Hindlimb muscle (tissue), 1 donor: ENCODE measurements around the gene TTC23. TPM values are rescaled to one million over a fixed set of nuclear protein-coding genes. Genes with fewer than 3 reads are reported as not detected.

Experiments
- DNase-seq: peaks from one replicate; pipeline ENCODE4 v3.0.0-alpha.2; 2013
- polyA plus RNA-seq: library from polyadenylated mRNA; unstranded; fragments of 120-200 nt; gene quantifications from one replicate; pipeline ENCODE4 v1.2.1, GENCODE V29; 2013; ENCODE audit not compliant: insufficient read length

The TTC23 gene
- polyA plus RNA-seq, 1 donor = 19.3 TPM

- DNase-seq = no peak
Measured at GRCh38 chr15:99164119-99164518, 85.3 kb downstream of the TTC23 start.

GRCh38 chr15:99163271-99164062 is 85.9 kb downstream of the TTC23 start:
- no peak for DNase-seq

- DNase-seq = no peak
Measured at GRCh38 chr15:99158626-99159412, 90.6 kb downstream of the TTC23 start.

GRCh38 chr15:99157456-99157855 is 91.9 kb downstream of the TTC23 start:
- DNase-seq = no peak

- DNase-seq = no peak
Measured at GRCh38 chr15:99155961-99156443, 93.4 kb downstream of the TTC23 start.

GRCh38 chr15:99154271-99154670 is 95.1 kb downstream of the TTC23 start:
- DNase-seq = no peak

- no peak for DNase-seq
Measured at GRCh38 chr15:99153026-99153535, 96.3 kb downstream of the TTC23 start.

- no peak for DNase-seq
Measured at GRCh38 chr15:99151156-99151555, 98.2 kb downstream of the TTC23 start.

GRCh38 chr15:99149366-99149765 is 100.0 kb downstream of the TTC23 start:
- no peak for DNase-seq

GRCh38 chr15:99148851-99149276 is 100.5 kb downstream of the TTC23 start:
- DNase-seq = no peak

GRCh38 chr15:99146661-99147060 is 102.7 kb downstream of the TTC23 start:
- DNase-seq = no peak

- DNase-seq = no peak
Measured at GRCh38 chr15:99145778-99146177, 103.6 kb downstream of the TTC23 start.

GRCh38 chr15:99145005-99145404 is 104.4 kb downstream of the TTC23 start:
- DNase-seq = no peak

GRCh38 chr15:99143655-99144610 is 105.4 kb downstream of the TTC23 start:
- DNase-seq = no peak

- no peak for DNase-seq
Measured at GRCh38 chr15:99143242-99143641, 106.1 kb downstream of the TTC23 start.

GRCh38 chr15:99142562-99142961 is 106.8 kb downstream of the TTC23 start:
- no peak for DNase-seq

GRCh38 chr15:99141943-99142342 is 107.4 kb downstream of the TTC23 start:
- no peak for DNase-seq

GRCh38 chr15:99140590-99140989 is 108.8 kb downstream of the TTC23 start:
- no peak for DNase-seq

- no peak for DNase-seq
Measured at GRCh38 chr15:99139276-99139675, 110.1 kb downstream of the TTC23 start.

GRCh38 chr15:99138491-99138982 is 110.8 kb downstream of the TTC23 start:
- no peak for DNase-seq

- DNase-seq = no peak
Measured at GRCh38 chr15:99137877-99138276, 111.5 kb downstream of the TTC23 start.

GRCh38 chr15:99137111-99137546 is 112.3 kb downstream of the TTC23 start:
- DNase-seq = no peak
